IPS-15b (cell line): ENCODE data around the gene ABHD3.
"Not testable (repeated sequence)": the region's sequence is repeated elsewhere in the genome, so short reads cannot be mapped to it uniquely, and the experiment has no call there.

ENCODE experiments used
- H3K27me3 ChIP-seq: one replicate; pipeline ENCODE4 v1.6.1; 2013; ENCODE audit warnings: low read length; ENCODE audit not compliant: control insufficient read depth, insufficient read depth
- H3K36me3 ChIP-seq: one replicate; pipeline ENCODE4 v1.6.1; 2013; ENCODE audit warnings: low read length; ENCODE audit not compliant: control insufficient read depth, insufficient read depth
- H3K4me1 ChIP-seq: one replicate; pipeline ENCODE4 v1.6.1; 2013; ENCODE audit warnings: mild to moderate bottlenecking, low read length; ENCODE audit not compliant: control insufficient read depth, insufficient read depth
- H3K4me3 ChIP-seq: one replicate; pipeline ENCODE4 v1.5.1; 2013; ENCODE audit warnings: low read depth, low read length
- H3K9ac ChIP-seq: one replicate; pipeline ENCODE4 v1.6.1; 2013; ENCODE audit warnings: low read depth, mild to moderate bottlenecking, low read length
- H3K9me3 ChIP-seq: one replicate; pipeline ENCODE4 v1.6.1; 2013; ENCODE audit warnings: mild to moderate bottlenecking, low read length; ENCODE audit not compliant: control insufficient read depth, insufficient read depth

The ABHD3 gene

GRCh38 chr18:21702602-21703001, 2.0 kb downstream of the ABHD3 start:
- Histone ChIP-seq H3K9me3 (no peaks in the 10 kb centered on the region), H3K9ac (no peak overlapping the region), H3K4me3 (no peak overlapping the region), H3K4me1 (peaks cover 6% of the 10 kb centered on the region), H3K27me3 (peaks cover 6% of the 10 kb centered on the region), H3K36me3 (no peaks in the 10 kb centered on the region)

- Histone ChIP-seq H3K36me3 (no peaks in the 10 kb centered on the region), H3K4me1 (peaks cover 6% of the 10 kb centered on the region), H3K4me3 (no peak overlapping the region), H3K9ac (no peak overlapping the region), H3K27me3 (peaks cover 6% of the 10 kb centered on the region), H3K9me3 (no peaks in the 10 kb centered on the region)
Observed at GRCh38 chr18:21701621-21702020, 3.0 kb downstream of the ABHD3 start.

- no peaks in the 10 kb centered on the region for H3K36me3 ChIP-seq
- H3K9me3 ChIP-seq, result no peaks in the 10 kb centered on the region
- H3K9ac ChIP-seq, result no peak overlapping the region
- peaks cover 3% of the 10 kb centered on the region for H3K27me3 ChIP-seq
- H3K4me1 ChIP-seq, result peaks cover 6% of the 10 kb centered on the region
- H3K4me3 ChIP-seq, result no peak overlapping the region
Observed at GRCh38 chr18:21700528-21701075, 4.0 kb downstream of the ABHD3 start.

DNA sequence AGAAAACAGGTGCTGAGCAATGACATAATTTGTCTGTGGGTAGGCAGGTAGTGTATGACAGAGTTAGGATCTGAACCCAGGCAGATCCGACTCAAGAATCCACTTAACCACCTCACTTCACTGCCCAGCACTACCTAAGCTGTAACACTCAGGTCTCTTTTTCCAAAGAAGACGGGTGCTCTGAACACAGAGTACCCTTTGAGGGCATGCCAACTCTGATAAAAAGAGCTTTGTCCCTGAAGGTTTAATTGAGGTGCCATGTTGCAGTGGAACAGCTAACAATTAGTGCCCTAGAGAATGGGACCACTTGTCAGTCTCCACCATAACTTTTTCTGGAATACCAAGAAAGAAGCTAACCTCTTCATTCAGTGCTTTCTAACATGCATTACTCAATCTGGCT, 11.3 kb downstream of the ABHD3 start:
- Histone ChIP-seq H3K4me3 (no peak overlapping the region), H3K9me3 (no peaks in the 10 kb centered on the region), H3K9ac (no peak overlapping the region), H3K36me3 (no peaks in the 10 kb centered on the region), H3K27me3 (no peaks in the 10 kb centered on the region), H3K4me1 (no peaks in the 10 kb centered on the region)

DNA sequence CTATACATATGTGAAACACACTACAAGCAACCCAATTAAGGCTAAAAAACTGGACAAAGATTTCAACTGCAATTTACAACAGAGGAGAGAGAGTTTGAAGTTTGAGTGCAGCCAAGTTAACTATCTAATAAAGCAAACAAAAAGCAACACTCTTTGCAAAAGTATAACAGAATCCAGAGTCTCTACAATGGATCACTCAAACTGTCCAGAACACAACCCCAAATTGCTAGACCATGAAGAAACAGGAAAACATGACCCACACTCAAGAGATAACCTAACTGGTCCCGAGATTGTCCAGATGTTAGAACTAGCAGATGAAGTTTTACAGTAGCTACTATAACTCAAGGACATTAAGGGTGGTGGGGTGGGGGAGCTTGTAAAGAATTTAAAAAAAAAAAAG, 14.8 kb downstream of the ABHD3 start:
- peaks cover 4% of the 10 kb centered on the region for H3K4me1 ChIP-seq
- H3K4me3 ChIP-seq, result no peak overlapping the region
- no peak overlapping the region for H3K9ac ChIP-seq
- no peaks in the 10 kb centered on the region for H3K36me3 ChIP-seq
- no peaks in the 10 kb centered on the region for H3K9me3 ChIP-seq
- no peaks in the 10 kb centered on the region for H3K27me3 ChIP-seq

- H3K27me3 ChIP-seq, result no peaks in the 10 kb centered on the region
- H3K4me1 ChIP-seq, result peaks cover 20% of the 10 kb centered on the region
- H3K9me3 ChIP-seq, result no peaks in the 10 kb centered on the region
- H3K4me3 ChIP-seq, result no peak overlapping the region
- H3K9ac ChIP-seq, result no peak overlapping the region
- no peaks in the 10 kb centered on the region for H3K36me3 ChIP-seq
Observed at GRCh38 chr18:21686282-21687105, 18.1 kb downstream of the ABHD3 start.

DNA sequence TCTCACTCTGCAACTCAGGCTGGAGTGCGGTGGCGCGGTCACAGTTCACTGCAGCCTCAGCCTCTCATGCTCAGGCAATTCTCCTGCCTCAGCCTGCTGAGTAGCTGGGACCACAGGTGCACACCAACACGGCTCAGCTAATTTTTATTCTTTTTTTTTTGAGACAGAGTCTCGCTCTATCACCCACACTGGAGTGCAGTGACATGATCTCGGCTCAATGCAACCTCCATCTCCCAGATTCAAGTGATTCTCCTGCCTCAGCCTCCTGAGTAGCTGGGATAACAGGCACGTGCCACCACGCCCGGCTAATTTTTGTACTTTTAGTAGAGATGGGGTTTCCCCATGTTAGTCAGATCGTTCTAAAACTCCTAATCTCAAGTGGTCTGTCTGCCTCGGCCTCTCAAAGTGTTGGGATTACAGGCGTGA, 19.0 kb downstream of the ABHD3 start:
- H3K4me1 ChIP-seq, result peaks cover 20% of the 10 kb centered on the region
- not testable (repeated sequence) for H3K9ac ChIP-seq, H3K9me3 ChIP-seq, H3K4me3 ChIP-seq, H3K27me3 ChIP-seq, H3K36me3 ChIP-seq

DNA sequence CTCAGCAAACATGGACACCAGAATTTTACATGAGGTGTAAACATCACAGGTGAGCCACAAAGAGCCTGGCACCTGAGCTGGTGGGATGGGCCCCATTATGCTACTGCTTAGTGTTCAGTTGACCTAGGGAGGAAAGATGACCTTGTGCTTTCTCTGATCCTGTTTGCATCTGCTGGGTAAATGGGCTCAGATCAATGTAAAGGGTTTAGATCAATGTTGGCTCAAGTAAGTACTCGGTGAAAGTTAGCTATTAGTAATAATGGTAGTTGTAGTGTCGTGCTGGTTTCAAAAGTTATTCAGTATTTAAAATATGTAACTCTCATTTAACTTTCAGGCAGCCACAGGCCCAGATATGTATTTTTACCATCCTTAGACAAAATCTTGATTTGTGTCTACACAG, 19.8 kb downstream of the ABHD3 start:
- Histone ChIP-seq H3K4me3 (no peak overlapping the region), H3K9ac (no peak overlapping the region), H3K9me3 (no peaks in the 10 kb centered on the region), H3K4me1 (peaks cover 20% of the 10 kb centered on the region), H3K36me3 (no peaks in the 10 kb centered on the region), H3K27me3 (no peaks in the 10 kb centered on the region)

DNA sequence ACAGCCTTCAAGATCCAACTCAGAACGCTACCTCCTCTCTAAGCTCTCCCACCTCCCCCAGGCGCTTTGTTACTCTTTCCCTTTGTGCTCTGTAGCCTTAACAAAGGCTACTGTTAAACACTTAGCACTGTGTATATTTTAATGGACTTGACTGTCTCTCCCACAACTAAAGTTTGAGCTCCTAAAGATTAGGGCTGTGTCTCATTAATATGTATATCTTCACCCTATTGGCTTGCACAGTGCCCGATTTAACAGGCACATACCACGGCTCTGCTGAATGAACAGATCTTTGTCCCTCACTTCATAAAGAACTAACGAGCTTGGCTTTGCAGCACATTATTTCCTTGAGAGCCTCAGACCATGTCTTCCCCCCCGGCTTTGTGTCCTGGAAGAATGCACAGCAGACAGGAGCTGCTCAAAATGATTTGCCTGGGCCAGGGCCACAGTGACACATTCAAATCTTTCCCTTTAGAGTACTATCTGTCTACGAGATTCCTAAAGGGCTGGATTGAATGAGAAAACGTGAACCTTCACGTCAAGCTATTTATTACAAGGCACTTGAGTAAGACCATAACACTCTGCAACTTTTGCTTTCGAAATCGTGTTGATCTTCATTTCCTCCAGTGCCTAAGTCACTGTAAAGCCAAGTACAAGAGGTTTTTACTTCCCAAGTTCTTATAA, 22.1 kb downstream of the ABHD3 start:
- Histone ChIP-seq H3K4me3 (no peak overlapping the region), H3K9ac (no peak overlapping the region), H3K4me1 (peaks cover 20% of the 10 kb centered on the region), H3K9me3 (no peaks in the 10 kb centered on the region), H3K27me3 (no peaks in the 10 kb centered on the region), H3K36me3 (no peaks in the 10 kb centered on the region)

DNA sequence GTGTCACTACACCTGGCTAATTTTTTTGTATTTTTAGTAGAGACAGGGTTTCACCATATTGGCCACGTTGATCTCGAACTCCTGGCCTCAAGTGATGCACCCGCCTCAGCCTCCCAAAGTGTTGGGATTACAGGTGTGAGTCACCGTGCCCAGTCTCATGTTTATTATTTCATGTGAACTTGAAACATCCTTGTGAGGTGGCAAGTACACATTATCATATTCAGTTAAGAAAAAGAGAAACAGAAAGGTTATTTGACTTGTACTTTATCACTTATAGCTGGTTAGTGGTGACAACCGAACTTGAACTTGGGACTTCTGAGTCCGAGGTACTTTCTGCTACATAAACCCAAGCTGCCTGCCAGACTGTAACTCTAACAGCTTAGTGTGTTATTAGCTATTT, 24.4 kb downstream of the ABHD3 start:
- Histone ChIP-seq H3K4me1 (peaks cover 20% of the 10 kb centered on the region), H3K36me3 (no peaks in the 10 kb centered on the region), H3K9ac (no peak overlapping the region), H3K9me3 (no peaks in the 10 kb centered on the region), H3K4me3 (no peak overlapping the region), H3K27me3 (no peaks in the 10 kb centered on the region)

DNA sequence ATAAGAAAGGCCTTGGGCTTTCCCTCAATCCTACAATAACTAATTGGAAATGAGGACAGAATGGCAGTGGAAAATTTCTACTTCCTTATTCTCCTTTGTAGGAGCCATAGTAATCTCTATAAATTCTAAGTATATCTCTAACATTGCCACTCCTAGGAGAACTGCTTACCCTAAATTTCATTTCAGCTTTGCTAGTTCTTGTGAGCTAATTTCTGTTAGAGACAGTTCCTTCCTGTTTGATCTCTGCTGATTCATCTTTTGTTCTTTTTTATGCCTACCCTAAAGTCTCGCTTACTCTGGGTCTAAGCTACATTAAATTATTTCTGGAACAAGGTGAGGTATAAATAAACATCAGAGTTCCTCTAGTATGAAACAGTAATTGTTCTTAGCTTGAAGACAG, 25.7 kb downstream of the ABHD3 start:
- H3K36me3 ChIP-seq, result no peaks in the 10 kb centered on the region

DNA sequence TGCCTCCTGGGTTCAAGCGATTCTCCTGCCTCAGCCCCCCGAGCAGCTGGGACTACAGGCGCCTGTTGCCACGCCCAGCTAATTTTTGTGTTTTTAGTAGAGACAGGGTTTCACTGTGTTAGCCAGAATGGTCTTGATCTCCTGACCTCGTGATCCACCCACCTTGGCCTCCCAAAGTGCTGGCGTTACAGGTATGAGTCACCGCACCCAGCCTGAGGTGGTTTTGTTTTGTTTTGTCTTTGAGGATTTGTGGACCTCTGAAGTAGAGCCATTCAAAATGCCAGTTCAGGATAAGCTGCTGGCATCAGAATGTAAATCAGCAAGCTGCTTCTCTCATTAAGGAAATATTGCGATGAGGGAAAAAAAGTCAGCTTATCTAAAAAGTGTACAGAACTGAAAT, 29.2 kb downstream of the ABHD3 start:
- H3K9ac ChIP-seq, H3K4me3 ChIP-seq, H3K4me1 ChIP-seq, H3K9me3 ChIP-seq, H3K36me3 ChIP-seq, H3K27me3 ChIP-seq: not testable (repeated sequence)

More for the DNA sequence above, 25.7 kb downstream of the ABHD3 start:
- no peaks in the 10 kb centered on the region for H3K9me3 ChIP-seq
- H3K4me1 ChIP-seq, result peaks cover 15% of the 10 kb centered on the region
- H3K9ac ChIP-seq, result no peak overlapping the region
- no peaks in the 10 kb centered on the region for H3K27me3 ChIP-seq
- H3K4me3 ChIP-seq, result no peak overlapping the region
